Adipocyte (in vitro differentiated cells): Measurements from ENCODE around the gene TPCN2.

Experiments
- DNase-seq: peaks from one replicate; pipeline ENCODE4 v3.0.0-alpha.2; 2015; ENCODE audit warnings: low read depth
- H3K27me3 ChIP-seq: replicated peaks from 2 replicates; pipeline ENCODE4 v1.7.0; 2013; ENCODE audit warnings: mild to moderate bottlenecking, low read length, moderate library complexity; ENCODE audit not compliant: control insufficient read depth, insufficient read depth
- H3K36me3 ChIP-seq: 2 replicates; pipeline ENCODE4 v1.7.0; 2013; ENCODE audit warnings: low read length, mild to moderate bottlenecking, moderate library complexity; ENCODE audit not compliant: control insufficient read depth, insufficient read depth, severe bottlenecking
- H3K4me1 ChIP-seq: 2 replicates; pipeline ENCODE4 v1.7.0; 2013; ENCODE audit warnings: mild to moderate bottlenecking, low read length, moderate library complexity; ENCODE audit not compliant: control insufficient read depth, insufficient read depth
- H3K4me3 ChIP-seq: 2 replicates; pipeline ENCODE4 v1.7.0; 2013; ENCODE audit warnings: mild to moderate bottlenecking, low read length, moderate library complexity
- H3K9ac ChIP-seq: 2 replicates; pipeline ENCODE4 v1.7.0; 2013; ENCODE audit warnings: mild to moderate bottlenecking, low read length, moderate library complexity
- H3K9me3 ChIP-seq: 2 replicates; pipeline ENCODE4 v1.7.0; 2013; ENCODE audit warnings: mild to moderate bottlenecking, low read length, moderate library complexity; ENCODE audit not compliant: control insufficient read depth

The TPCN2 gene

GRCh38 chr11:69062873-69063651 is 14.3 kb downstream of the TPCN2 start:
- no peaks in the 10 kb centered on the region for H3K4me1 ChIP-seq
- no peaks in the 10 kb centered on the region for H3K27me3 ChIP-seq
- no peaks in the 10 kb centered on the region for H3K9me3 ChIP-seq
- no peak overlapping the region for H3K9ac ChIP-seq
- no peak for DNase-seq
- H3K4me3 ChIP-seq, result no peak overlapping the region
- H3K36me3 ChIP-seq, result peaks cover 8% of the 10 kb centered on the region

DNA sequence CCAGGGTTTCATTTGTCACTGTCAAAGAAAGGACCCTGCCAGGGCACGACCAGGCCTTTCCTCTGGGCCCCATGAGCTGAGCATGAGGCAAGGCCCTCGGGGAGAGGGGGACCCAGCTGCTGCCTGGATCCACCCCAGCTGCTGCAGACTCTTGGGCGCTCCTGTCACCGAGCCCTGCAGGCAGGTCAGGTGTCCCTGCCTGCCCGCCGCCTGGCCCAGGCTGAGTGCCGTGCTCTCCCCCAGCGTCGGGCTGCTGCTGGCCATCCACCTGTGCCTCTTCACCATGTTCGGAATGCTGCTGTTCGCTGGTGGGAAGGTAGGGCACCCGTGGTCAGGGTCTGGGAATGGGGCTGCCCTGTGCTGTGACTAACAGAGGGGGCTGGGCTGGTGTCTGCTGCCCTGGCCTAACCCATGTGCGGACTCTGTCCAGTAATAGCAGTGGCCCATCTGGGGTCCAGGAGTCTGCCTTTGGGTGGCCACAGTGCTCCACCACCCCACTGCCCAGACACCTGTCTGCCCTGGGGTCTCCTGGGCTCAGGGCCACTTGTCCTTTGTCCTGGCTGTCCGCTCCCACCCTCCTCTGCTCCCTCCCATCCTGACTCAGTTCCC is 15.0 kb downstream of the TPCN2 start:
- Histone ChIP-seq H3K9me3 (no peaks in the 10 kb centered on the region), H3K4me1 (no peaks in the 10 kb centered on the region), H3K27me3 (no peaks in the 10 kb centered on the region), H3K9ac (no peak overlapping the region), H3K36me3 (peaks cover 8% of the 10 kb centered on the region), H3K4me3 (no peak overlapping the region)
- DNase-seq, result no peak

GRCh38 chr11:69064394-69064957 is 15.7 kb downstream of the TPCN2 start:
- no peak for DNase-seq
- Histone ChIP-seq H3K36me3 (peaks cover 8% of the 10 kb centered on the region), H3K27me3 (no peaks in the 10 kb centered on the region), H3K4me1 (no peaks in the 10 kb centered on the region), H3K9me3 (no peaks in the 10 kb centered on the region), H3K4me3 (no peak overlapping the region), H3K9ac (no peak overlapping the region)

GRCh38 chr11:69065147-69065710 is 16.5 kb downstream of the TPCN2 start:
- Histone ChIP-seq H3K9me3 (no peaks in the 10 kb centered on the region), H3K4me1 (no peaks in the 10 kb centered on the region), H3K4me3 (no peak overlapping the region)

DNA sequence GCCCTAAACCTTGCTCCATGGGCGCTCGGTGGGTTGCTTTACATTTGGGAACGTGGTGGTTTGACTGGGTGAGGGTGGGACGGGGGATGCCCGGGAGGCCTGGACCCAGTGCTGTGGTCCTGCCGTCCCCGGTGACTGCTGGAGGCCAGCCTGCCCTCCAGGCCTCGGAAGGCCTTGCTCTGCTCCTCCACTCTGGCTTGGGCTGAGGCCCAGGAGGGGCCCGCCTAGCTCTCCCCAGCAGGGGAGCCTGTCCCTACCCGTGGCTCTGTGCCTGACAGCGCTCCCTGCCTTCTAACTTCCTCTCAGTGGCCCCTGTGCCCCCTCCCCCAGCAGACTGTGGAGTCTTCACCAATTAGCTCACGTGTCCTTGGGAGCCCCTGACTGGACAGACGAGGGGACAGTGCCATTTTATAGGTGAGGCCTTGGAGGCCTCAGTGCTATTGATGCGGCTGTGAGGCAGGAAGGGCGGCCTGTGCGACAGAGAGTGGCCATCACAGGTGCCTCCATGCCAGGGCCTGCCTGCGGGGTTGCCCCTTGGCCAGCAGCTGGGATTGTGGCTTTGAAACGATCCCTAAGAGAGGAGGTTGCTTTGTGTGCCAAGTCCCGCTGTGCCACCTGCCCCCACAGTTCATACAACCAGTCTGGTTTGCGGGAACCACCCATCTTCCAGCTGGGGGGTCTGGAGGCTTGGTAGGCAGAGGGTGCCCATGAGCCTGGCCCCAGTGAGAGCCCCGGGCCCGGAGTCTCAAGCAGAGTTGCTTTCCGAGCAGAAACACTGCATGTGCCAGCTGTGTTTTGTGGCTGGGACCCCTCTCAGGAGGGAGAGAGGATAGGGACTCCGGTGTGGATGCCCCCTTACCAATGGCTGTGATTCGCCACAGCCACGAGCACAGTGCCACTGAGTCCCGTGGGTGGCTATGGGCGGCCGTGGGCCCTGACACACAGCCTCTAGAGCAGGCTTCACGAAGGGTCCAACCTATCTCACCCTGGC is 17.7 kb downstream of the TPCN2 start:
- no peak for DNase-seq
- H3K4me1 ChIP-seq, result no peaks in the 10 kb centered on the region
- H3K27me3 ChIP-seq, result no peaks in the 10 kb centered on the region
- no peak overlapping the region for H3K9ac ChIP-seq
- H3K9me3 ChIP-seq, result no peaks in the 10 kb centered on the region
- no peak overlapping the region for H3K4me3 ChIP-seq
- peaks cover 14% of the 10 kb centered on the region for H3K36me3 ChIP-seq

More at GRCh38 chr11:69065147-69065710, 16.5 kb downstream of the TPCN2 start:
- no peak overlapping the region for H3K9ac ChIP-seq
- H3K27me3 ChIP-seq, result no peaks in the 10 kb centered on the region
- no peak for DNase-seq
- peaks cover 9% of the 10 kb centered on the region for H3K36me3 ChIP-seq

GRCh38 chr11:69067200-69067599 is 18.5 kb downstream of the TPCN2 start:
- Histone ChIP-seq H3K9me3 (no peaks in the 10 kb centered on the region), H3K36me3 (peaks cover 19% of the 10 kb centered on the region), H3K4me3 (no peak overlapping the region), H3K9ac (no peak overlapping the region), H3K4me1 (no peaks in the 10 kb centered on the region), H3K27me3 (no peaks in the 10 kb centered on the region)
- no peak for DNase-seq

- no peak overlapping the region for H3K9ac ChIP-seq
- DNase-seq, result no peak
- no peaks in the 10 kb centered on the region for H3K27me3 ChIP-seq
- H3K4me3 ChIP-seq, result no peak overlapping the region
- H3K4me1 ChIP-seq, result peaks cover 15% of the 10 kb centered on the region
- H3K9me3 ChIP-seq, result no peaks in the 10 kb centered on the region
- H3K36me3 ChIP-seq, result peaks cover 31% of the 10 kb centered on the region
These were observed 22.5 kb downstream of the TPCN2 start for GRCh38 chr11:69071086-69071800.

DNA sequence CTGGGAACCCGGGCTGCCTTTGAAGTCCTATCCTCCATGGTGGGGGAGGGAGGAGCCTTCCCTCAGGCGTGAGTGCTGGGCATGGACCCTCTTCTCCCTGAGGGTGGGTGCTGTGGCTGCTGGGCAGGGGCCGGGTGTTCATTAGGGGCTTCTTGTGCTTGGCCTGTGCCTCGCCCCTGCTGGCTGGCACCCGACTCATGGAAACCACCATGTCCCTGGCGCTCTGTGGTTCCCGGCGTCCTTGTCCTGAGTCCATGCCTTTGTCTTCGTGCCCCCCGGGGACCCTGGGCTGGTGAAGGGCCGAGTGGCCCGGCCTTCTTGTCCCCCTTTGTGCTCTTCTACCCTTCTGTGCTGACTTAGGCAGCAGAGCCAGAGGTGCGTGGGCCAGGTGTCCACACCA is 23.2 kb downstream of the TPCN2 start:
- DNase-seq, result no peak
- H3K4me3 ChIP-seq, result no peak overlapping the region
- H3K4me1 ChIP-seq, result peaks cover 15% of the 10 kb centered on the region
- no peaks in the 10 kb centered on the region for H3K27me3 ChIP-seq
- H3K9me3 ChIP-seq, result no peaks in the 10 kb centered on the region
- peaks cover 31% of the 10 kb centered on the region for H3K36me3 ChIP-seq
- H3K9ac ChIP-seq, result no peak overlapping the region

- Histone ChIP-seq H3K4me3 (no peak overlapping the region), H3K9ac (no peak overlapping the region), H3K9me3 (no peaks in the 10 kb centered on the region), H3K36me3 (peaks cover 37% of the 10 kb centered on the region), H3K4me1 (peaks cover 15% of the 10 kb centered on the region), H3K27me3 (no peaks in the 10 kb centered on the region)
- no peak for DNase-seq
These were observed 24.7 kb downstream of the TPCN2 start for GRCh38 chr11:69073469-69073868.

DNA sequence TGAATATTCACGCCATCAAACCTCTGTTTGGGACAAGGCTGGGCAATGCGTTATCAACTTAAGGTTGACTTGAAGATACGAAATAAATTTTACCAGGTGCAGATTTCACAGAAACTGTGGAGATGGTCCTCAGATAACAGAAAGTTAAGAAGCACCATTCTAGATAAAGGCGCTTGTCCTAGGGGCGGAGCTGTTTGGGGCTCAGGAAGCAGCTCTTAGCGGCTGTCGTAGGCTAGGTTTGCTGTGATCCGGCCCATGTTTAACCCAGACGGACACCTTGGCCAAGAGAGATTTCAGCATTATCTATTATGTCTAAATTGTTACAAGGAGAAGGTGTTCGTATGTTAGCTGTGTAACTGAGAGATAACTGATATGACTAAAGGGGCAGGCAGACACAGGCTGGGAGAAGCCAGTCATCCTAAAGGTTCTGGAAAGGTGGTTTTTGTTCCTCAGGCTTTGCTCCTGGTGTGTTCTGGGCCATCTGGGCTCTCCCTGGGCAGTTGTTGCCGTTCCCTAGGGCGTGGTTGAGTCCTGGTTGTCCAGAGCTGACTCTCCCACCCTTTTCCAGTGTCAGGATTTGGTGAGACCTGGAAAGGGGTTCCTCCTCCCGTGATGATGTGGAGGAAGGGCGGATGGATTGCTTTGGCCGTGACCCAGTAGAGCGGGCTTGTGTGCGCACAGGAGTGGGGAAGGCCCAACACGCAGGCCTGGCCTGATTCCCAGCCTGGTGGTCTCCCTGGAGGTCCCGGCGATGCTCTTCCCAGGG is 25.8 kb downstream of the TPCN2 start:
- no peaks in the 10 kb centered on the region for H3K9me3 ChIP-seq
- peaks cover 47% of the 10 kb centered on the region for H3K36me3 ChIP-seq
- no peaks in the 10 kb centered on the region for H3K27me3 ChIP-seq
- H3K4me1 ChIP-seq, result peaks cover 15% of the 10 kb centered on the region
- H3K9ac ChIP-seq, result peak overlapping the region; percentile 49
- no peak for DNase-seq
- H3K4me3 ChIP-seq, result no peak overlapping the region
